Thymus (tissue), 11 donors: ENCODE measurements around the gene RAB7A. TPM values are rescaled to one million over a fixed set of nuclear protein-coding genes. Genes with fewer than 3 reads are reported as not detected.

Experiments used
- DNase-seq, 9 donors: peaks; one replicate each; pipeline ENCODE4 v3.0.0-alpha.2; 2013; ENCODE audit warnings: low spot score in 9 of 9, low read depth in 6 of 9, missing footprints in 1 of 9
- H3K27ac ChIP-seq, 2 donors: one replicate each; pipeline ENCODE4 v1.5.1; 2013; ENCODE audit warnings: control low read depth in 1 of 2, low read depth in 1 of 2, low read length in 1 of 2, mild to moderate bottlenecking in 1 of 2, moderate library complexity in 1 of 2
- H3K27me3 ChIP-seq, 2 donors: one replicate each; pipeline ENCODE4 v1.5.1; 2013; ENCODE audit warnings: low read length in 1 of 2; ENCODE audit not compliant: control insufficient read depth in 2 of 2, insufficient read depth in 1 of 2
- H3K36me3 ChIP-seq, 2 donors: one replicate each; pipeline ENCODE4 v1.5.1; 2013; ENCODE audit warnings: low read length in 1 of 2, mild to moderate bottlenecking in 1 of 2, moderate library complexity in 1 of 2; ENCODE audit not compliant: control insufficient read depth in 2 of 2, insufficient read depth in 2 of 2
- H3K4me1 ChIP-seq, 2 donors: one replicate each; pipeline ENCODE4 v1.5.1; 2013; ENCODE audit warnings: low read length in 2 of 2; ENCODE audit not compliant: control insufficient read depth in 2 of 2, insufficient read depth in 2 of 2
- H3K4me3 ChIP-seq, 2 donors: one replicate each; pipeline ENCODE4 v1.5.1; 2013; ENCODE audit warnings: low read length in 2 of 2, control low read depth in 1 of 2, mild to moderate bottlenecking in 1 of 2
- H3K9me3 ChIP-seq, 2 donors: one replicate each; pipeline ENCODE4 v1.5.1; 2013; ENCODE audit warnings: low read length in 1 of 2, mild to moderate bottlenecking in 1 of 2; ENCODE audit not compliant: control insufficient read depth in 2 of 2, insufficient read depth in 1 of 2
- WGBS: extraction: QIAGEN DNeasy Blood & Tissue Kit; methylation state at CpG from one replicate; pipeline ENCODE4 v1.1.7; 2013; 5-methylcytosine and 5-hydroxymethylcytosine counted together
- polyA plus RNA-seq: library from polyadenylated mRNA; stranded (reverse); fragments of 200-250 nt; gene quantifications from one replicate; pipeline ENCODE4 v1.2.3, GENCODE V29; 2013
- total RNA-seq: library from RNA; stranded (reverse); fragments of 120-200 nt; gene quantifications from one replicate; pipeline ENCODE4 v1.2.4, GENCODE V29; 2013
- donor health status: healthy.

RAB7A gene
- total and polyA plus RNA-seq, 2 donors: 42.9 to 167 TPM

- Histone ChIP-seq H3K36me3 (peaks cover 0 to 4% of the 10 kb centered on the region in 2 donors), H3K27me3 (no peaks in the 10 kb centered on the region), H3K4me3 (no peak overlapping the region), H3K27ac (no peak overlapping the region), H3K9me3 (no peaks in the 10 kb centered on the region), H3K4me1 (peaks cover 13 to 23% of the 10 kb centered on the region in 2 donors)
- DNase-seq: no peak
- 94% methylated on average over 3 of the region's 3 CpGs for WGBS
Measured at GRCh38 chr3:128786434-128787020, 60.5 kb downstream of the RAB7A start.

GRCh38 chr3:128787256-128788253 lies 61.6 kb downstream of the RAB7A start:
- DNase-seq: peak in 1 of 9 donors; percentile 51
- WGBS: 95% methylated on average over 12 of the region's 12 CpGs
- Histone ChIP-seq H3K27ac (peak overlapping the region in 1 of 2 donors; percentile 36), H3K9me3 (no peaks in the 10 kb centered on the region), H3K4me1 (peaks cover 10 to 23% of the 10 kb centered on the region in 2 donors), H3K36me3 (peaks cover 0 to 4% of the 10 kb centered on the region in 2 donors), H3K27me3 (no peaks in the 10 kb centered on the region), H3K4me3 (no peak overlapping the region)

GRCh38 chr3:128788268-128788869 lies 62.4 kb downstream of the RAB7A start:
- H3K4me3 ChIP-seq: no peak overlapping the region
- DNase-seq: no peak
- H3K27me3 ChIP-seq: no peaks in the 10 kb centered on the region
- peaks cover 0 to 4% of the 10 kb centered on the region in 2 donors for H3K36me3 ChIP-seq
- 91% methylated on average over 5 of the region's 5 CpGs for WGBS
- no peaks in the 10 kb centered on the region for H3K9me3 ChIP-seq
- peak overlapping the region; percentile 29 to 86 for H3K27ac ChIP-seq
- H3K4me1 ChIP-seq: peaks cover 10 to 23% of the 10 kb centered on the region in 2 donors

- H3K27me3 ChIP-seq: no peaks in the 10 kb centered on the region
- H3K27ac ChIP-seq: peak overlapping the region in 1 of 2 donors; percentile 11
- peaks cover 5 to 14% of the 10 kb centered on the region in 2 donors for H3K4me1 ChIP-seq
- peaks cover 26 to 32% of the 10 kb centered on the region in 2 donors for H3K36me3 ChIP-seq
- no peak for DNase-seq
- H3K4me3 ChIP-seq: no peak overlapping the region
- no peaks in the 10 kb centered on the region for H3K9me3 ChIP-seq
- WGBS: 98% methylated on average over 2 of the region's 2 CpGs
Measured at GRCh38 chr3:128794067-128794768, 68.2 kb downstream of the RAB7A start.

- H3K27ac ChIP-seq: peak overlapping the region in 1 of 2 donors; percentile 11
Measured at GRCh38 chr3:128794770-128795649, 69.0 kb downstream of the RAB7A start.

GRCh38 chr3:128799653-128800052 lies 73.7 kb downstream of the RAB7A start:
- 71% methylated on average over 1 of the region's 1 CpG for WGBS
- peak overlapping the region in 1 of 2 donors; percentile 34 for H3K27ac ChIP-seq
- no peak overlapping the region for H3K4me3 ChIP-seq
- H3K4me1 ChIP-seq: peaks cover 9 to 38% of the 10 kb centered on the region in 2 donors
- no peaks in the 10 kb centered on the region for H3K27me3 ChIP-seq
- H3K9me3 ChIP-seq: no peaks in the 10 kb centered on the region
- H3K36me3 ChIP-seq: peaks cover 30 to 45% of the 10 kb centered on the region in 2 donors
- DNase-seq: no peak

More at GRCh38 chr3:128794770-128795649, 69.0 kb downstream of the RAB7A start:
- DNase-seq: peak in 6 of 9 donors; percentile 62 to 87 (median 74)
- Histone ChIP-seq H3K27me3 (no peaks in the 10 kb centered on the region), H3K36me3 (peaks cover 30 to 38% of the 10 kb centered on the region in 2 donors), H3K9me3 (no peaks in the 10 kb centered on the region), H3K4me1 (peaks cover 5 to 11% of the 10 kb centered on the region in 2 donors), H3K4me3 (no peak overlapping the region)
- 81% methylated on average over 8 of the region's 8 CpGs for WGBS

- Histone ChIP-seq H3K4me1 (peaks cover 13 to 42% of the 10 kb centered on the region in 2 donors), H3K27ac (peak overlapping the region in 1 of 2 donors; percentile 34), H3K4me3 (no peak overlapping the region), H3K36me3 (peaks cover 30 to 46% of the 10 kb centered on the region in 2 donors), H3K27me3 (no peaks in the 10 kb centered on the region), H3K9me3 (no peaks in the 10 kb centered on the region)
- 88% methylated on average over 9 of the region's 9 CpGs for WGBS
- DNase-seq: no peak
Measured at GRCh38 chr3:128800241-128801187, 74.5 kb downstream of the RAB7A start.
